Pancreas (tissue), 10 donors: ENCODE data around the gene TAF6. TPM values are rescaled to one million over a fixed set of nuclear protein-coding genes. Genes with fewer than 3 reads are reported as not detected.

ENCODE experiments used
- ATAC-seq, 4 donors: fragments of 200-7000 bp; cut with Tn5 transposase; one replicate each; pipeline versions ENCODE4 v1.8.0 to v1.9.1; 2020; ENCODE audit warnings: mild to moderate bottlenecking in 4 of 4, moderate library complexity in 4 of 4
- DNase-seq, 6 donors: peaks; one replicate each; pipeline ENCODE4 v3.0.0-alpha.2; 2020
- FAIRE-seq: peaks from 2 replicates; lab custom pipeline; 2012; peaks lifted over from hg19 to GRCh38; lab: Jason Lieb, UNC
- H3K27ac ChIP-seq, 4 donors: fragments of 200-600 bp; sonication (generic); 1 replicate in 3 of 4; 2 replicates in 1 of 4; pipeline versions ENCODE4 v1.5.0 to v1.8.0; 2020
- H3K27me3 ChIP-seq, 4 donors: fragments of 200-600 bp; one replicate each; pipeline ENCODE4 v1.8.0; 2021
- H3K36me3 ChIP-seq, 3 donors: fragments of 200-600 bp; sonication (generic) in 1 of 3; one replicate each; pipeline versions ENCODE4 v1.5.0 to v1.8.0; 2020 to 2021
- H3K4me1 ChIP-seq, 3 donors: fragments of 200-600 bp; one replicate each; pipeline ENCODE4 v1.8.0; 2021
- H3K4me3 ChIP-seq, 4 donors: fragments of 200-600 bp; sonication (generic) in 2 of 4; one replicate each; pipeline versions ENCODE4 v1.5.0 to v1.8.0; 2020 to 2021
- H3K9me3 ChIP-seq, 4 donors: fragments of 200-600 bp; one replicate each; pipeline ENCODE4 v1.8.0; 2021
- WGBS, 2 donors: extraction: QIAGEN DNeasy Blood & Tissue Kit; methylation state at CpG; one replicate each; pipeline ENCODE4 v1.1.7; 2013; 5-methylcytosine and 5-hydroxymethylcytosine counted together
- intact Hi-C, 3 donors: fragments of 100-400 bp; cut with DNase I; formaldehyde crosslinking; loops; one replicate each; pipeline versions ENCODE4 v1.11.1 to v1.14.2; 2022
- polyA plus RNA-seq, 2 donors: library from polyadenylated mRNA; stranded (reverse); fragments of 200-250 nt; gene quantifications; one replicate each; pipeline ENCODE4 v1.2.3, GENCODE V29; 2013
- total RNA-seq, 6 donors: library from RNA; stranded (reverse); fragmentation: NEBNext Ultra II Directional in 4 of 6; extraction: Animal tissue kit (Norgen Biotek cat#: 25700) in 4 of 6; gene quantifications; one replicate each; pipeline versions ENCODE4 v1.2.1 to v1.2.4, GENCODE V29; 2021 to 2023
- TF ChIP-seq, protein P1 (sequence below), 4 donors: fragments of 200-600 bp; sonication (generic) in 3 of 4; IDR thresholded peaks; one replicate each; pipeline versions ENCODE4 v1.5.0 to v1.8.0; 2021; ENCODE audit warnings: antibody characterized with exemption in 4 of 4
- donor health status: healthy with polysubstance abuse.
- donor health status: DM: no; HTN: no; CAD: no; lungs with moderate emphysema.
- donor health status: DM: no; HTN: no; CAD: no.
- donor health status: control.
- donor health status: control.
- donor health status: Bipolar disorder and iron deficiency.
- donor health status: DM: yes; HTN: yes; CAD: no.
- donor health status: DM: no; HTN: no; CAD: no.
- donor health status: DM: no; HTN: no; CAD: no.
- donor health status: DM: yes; HTN: yes; CAD: no.

Gene TAF6
- total RNA-seq (10 to 100 TPM; 11.7 to 27.2 (median 13.9) TPM), polyA plus RNA-seq (10 to 100 TPM; 31.3 to 39.6 TPM)

DNA sequence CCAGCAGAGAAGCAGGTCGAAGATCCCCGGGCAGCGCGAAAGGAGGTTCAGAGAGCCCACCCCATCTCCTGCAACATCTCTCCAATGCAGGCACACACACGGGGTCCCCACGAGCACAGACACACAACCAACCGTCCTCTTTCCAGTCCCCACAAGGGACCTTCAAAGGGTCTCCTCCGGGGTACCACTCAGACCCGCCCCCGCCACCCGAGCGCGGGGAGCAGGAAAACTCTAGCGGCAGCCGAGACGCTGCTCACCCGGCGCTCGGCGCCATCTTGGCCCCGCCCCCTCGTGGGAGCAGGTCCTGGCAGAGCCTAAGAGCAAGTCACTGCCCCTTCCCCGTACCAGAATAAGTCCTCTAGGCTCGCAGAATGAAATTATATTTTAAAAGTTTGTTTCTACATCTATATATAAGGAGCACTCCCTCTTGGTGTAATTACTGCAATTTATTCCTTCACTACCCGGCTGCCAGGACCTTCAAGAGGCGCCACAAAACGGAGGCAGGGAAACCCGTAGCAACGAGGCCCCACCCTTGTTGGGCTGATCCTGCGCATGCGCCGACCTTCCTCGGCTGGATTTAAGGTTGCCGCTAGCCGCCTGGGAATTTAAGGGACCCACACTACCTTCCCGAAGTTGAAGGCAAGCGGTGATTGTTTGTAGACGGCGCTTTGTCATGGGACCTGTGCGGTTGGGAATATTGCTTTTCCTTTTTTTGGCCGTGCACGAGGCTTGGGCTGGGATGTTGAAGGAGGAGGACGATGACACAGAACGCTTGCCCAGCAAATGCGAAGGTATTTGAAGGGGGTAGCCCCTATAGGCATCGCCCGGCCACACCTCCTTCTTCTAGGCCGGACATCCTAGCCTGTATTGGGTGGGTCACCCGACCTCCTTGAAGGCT is at the start of gene TAF6, which contains the start of gene CNPY4:
Gene TAF6, minus strand, starts transcription at position 287 of the 898 bp plus-strand sequence. CDS start 5,149 bp downstream, outside the sequence.
Gene CNPY4, plus strand, starts transcription at position 563 of the 898 bp plus-strand sequence. Its CDS starts 111 bp downstream, at position 674.
- WGBS, 2 donors = 0 to 1% methylated on average over 49 of the region's 49 CpGs
- H3K4me1 ChIP-seq = peaks cover 0 to 6% (median 0%) of the 10 kb centered on the region in 3 donors
- H3K27me3 ChIP-seq = no peaks in the 10 kb centered on the region
- FAIRE-seq (no peak), DNase-seq (peak; percentile 93 to 99 (median 96)), ATAC-seq (peak; percentile 95 to 97 (median 96))
- no peaks in the 10 kb centered on the region for H3K9me3 ChIP-seq
- no peaks in the 10 kb centered on the region for H3K36me3 ChIP-seq
- H3K27ac ChIP-seq = peak within 1 kb of the TSS; percentile 88 to 97 (median 94)
- TF ChIP-seq, protein P1, sequence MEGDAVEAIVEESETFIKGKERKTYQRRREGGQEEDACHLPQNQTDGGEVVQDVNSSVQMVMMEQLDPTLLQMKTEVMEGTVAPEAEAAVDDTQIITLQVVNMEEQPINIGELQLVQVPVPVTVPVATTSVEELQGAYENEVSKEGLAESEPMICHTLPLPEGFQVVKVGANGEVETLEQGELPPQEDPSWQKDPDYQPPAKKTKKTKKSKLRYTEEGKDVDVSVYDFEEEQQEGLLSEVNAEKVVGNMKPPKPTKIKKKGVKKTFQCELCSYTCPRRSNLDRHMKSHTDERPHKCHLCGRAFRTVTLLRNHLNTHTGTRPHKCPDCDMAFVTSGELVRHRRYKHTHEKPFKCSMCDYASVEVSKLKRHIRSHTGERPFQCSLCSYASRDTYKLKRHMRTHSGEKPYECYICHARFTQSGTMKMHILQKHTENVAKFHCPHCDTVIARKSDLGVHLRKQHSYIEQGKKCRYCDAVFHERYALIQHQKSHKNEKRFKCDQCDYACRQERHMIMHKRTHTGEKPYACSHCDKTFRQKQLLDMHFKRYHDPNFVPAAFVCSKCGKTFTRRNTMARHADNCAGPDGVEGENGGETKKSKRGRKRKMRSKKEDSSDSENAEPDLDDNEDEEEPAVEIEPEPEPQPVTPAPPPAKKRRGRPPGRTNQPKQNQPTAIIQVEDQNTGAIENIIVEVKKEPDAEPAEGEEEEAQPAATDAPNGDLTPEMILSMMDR (IDR thresholded peaks at IDR 0.05) = no peak
- H3K4me3 ChIP-seq = peak within 1 kb of the TSS; percentile 64 to 91 (median 70)
- intact Hi-C loops = no loop called here

DNA sequence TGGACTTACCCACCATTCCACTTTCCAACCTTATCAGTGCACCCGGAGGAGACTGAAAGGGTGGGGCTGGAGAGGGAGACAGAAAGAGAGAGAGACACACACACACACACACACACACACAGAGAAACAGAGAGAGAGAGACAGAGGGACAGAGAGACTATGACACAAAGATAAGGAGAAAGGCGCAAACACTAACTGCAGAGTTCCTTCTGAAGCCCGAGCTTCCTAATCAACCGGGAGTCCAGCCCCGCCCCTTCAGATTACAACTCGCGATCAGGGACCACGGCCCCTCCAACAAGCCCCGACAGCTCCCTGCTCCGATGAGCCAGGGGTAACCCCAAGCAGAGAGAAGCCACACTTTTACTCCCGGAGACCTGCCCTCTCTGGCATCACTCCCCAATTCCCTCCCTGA is 48.8 kb upstream of the TAF6 start:
- TF ChIP-seq, protein P1 (IDR thresholded peaks at IDR 0.05) = no peak
- no peak for FAIRE-seq
- H3K27ac ChIP-seq = no peak overlapping the region
- no peaks in the 10 kb centered on the region for H3K9me3 ChIP-seq
- H3K4me3 ChIP-seq = peak overlapping the region in 2 of 4 donors; percentile 7 to 41
- H3K4me1 ChIP-seq = peaks cover 0 to 10% (median 0%) of the 10 kb centered on the region in 3 donors
- peak in 1 of 6 donors; percentile 48 for DNase-seq
- 1 to 5% methylated on average over 11 of the region's 11 CpGs for WGBS, 2 donors
- ATAC-seq = peak in 3 of 4 donors; percentile 27 to 53 (median 28)
- no peaks in the 10 kb centered on the region for H3K36me3 ChIP-seq
- no peaks in the 10 kb centered on the region for H3K27me3 ChIP-seq
- intact Hi-C loops = no loop called here

DNA sequence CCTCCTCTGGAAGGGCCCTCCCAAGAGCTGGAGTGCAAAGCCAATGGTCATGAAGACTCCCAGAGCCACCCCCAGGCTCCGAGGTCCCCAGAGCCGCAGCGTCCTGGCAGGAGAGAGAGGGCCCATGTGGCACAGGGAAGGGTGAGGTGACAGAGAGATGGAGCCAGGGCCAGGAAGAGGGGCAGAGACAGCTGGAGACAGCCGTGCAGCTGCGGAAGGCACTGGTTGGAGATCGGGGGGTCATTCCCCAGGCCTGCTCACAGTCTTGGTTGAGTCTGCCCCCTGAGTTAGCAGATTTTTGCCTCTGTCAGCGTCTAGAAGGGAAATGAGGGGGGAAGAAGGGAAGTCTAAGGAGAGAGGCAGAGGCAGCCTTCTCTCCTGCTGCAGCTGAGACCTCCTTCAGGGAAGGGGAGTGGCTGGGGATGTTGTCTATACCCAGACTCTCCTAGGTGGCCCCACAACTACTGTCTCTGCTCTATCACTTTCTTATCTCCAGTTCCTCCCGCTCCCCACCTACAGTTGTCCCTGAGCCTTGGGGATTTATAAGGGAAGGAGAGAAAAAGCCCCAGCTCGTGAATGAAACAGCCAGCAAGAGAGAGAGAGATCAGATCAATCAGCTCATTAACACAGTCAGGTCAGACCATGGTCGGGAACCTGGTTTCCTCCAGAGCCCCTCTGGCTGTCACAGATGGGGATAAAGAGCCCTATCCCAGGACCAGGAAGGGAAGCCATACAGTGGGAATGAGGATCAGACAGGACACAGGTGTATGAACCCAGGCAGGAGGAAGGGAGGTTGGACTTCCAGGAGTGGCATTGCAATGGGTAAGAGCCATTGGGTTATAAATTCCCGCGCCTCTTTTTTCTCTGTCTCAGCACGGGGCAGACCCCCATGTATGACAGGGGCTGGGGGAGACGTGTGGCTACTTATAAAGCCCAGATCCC is 48.1 kb upstream of the TAF6 start:
- H3K27ac ChIP-seq = no peak overlapping the region
- TF ChIP-seq, protein P1 (IDR thresholded peaks at IDR 0.05) = no peak
- ATAC-seq (peak in 1 of 4 donors; percentile 8), FAIRE-seq (no peak), DNase-seq (peak in 1 of 6 donors; percentile 43)
- intact Hi-C loops = no loop called here
- no peaks in the 10 kb centered on the region for H3K36me3 ChIP-seq
- no peaks in the 10 kb centered on the region for H3K27me3 ChIP-seq
- H3K4me1 ChIP-seq = peaks cover 0 to 10% (median 0%) of the 10 kb centered on the region in 3 donors
- peak overlapping the region in 1 of 4 donors; percentile 41 for H3K4me3 ChIP-seq
- 30 to 38% methylated on average over 14 of the region's 14 CpGs for WGBS, 2 donors
- no peaks in the 10 kb centered on the region for H3K9me3 ChIP-seq

DNA sequence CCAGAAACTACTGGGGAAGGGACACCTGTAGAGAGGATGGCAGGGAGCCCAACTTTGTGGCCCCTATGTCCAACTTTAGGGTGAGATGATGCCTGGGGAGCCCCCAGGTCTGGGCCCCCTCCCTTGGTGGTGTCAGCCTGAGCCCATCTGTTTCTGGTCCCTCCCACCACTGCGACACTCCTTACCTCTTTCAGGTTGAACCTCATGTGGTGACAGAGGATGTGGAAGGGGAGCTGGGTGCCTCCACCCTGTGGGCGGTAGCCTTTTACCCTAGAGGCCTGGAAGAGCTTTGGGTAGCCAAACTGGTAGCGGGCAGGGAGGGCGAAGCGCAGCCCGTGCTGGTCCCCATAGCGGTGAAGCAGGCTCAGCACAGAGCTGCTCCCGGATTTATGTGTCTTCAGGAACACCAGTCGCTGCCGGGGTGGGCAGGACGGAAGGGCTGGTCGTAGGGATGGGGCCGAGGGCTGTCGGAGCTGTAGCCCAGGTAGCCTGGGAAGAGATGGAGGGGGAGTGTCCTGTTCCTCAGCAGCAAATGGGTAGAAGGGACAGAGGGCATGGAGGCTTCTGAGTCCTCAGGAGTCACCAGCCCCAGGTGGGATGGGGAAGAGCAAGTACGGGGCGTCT is 47.3 kb upstream of the TAF6 start:
- no peak for FAIRE-seq
- WGBS, 2 donors = 52 to 59% methylated on average over 16 of the region's 16 CpGs
- intact Hi-C loops = no loop called here

More for the DNA sequence above, 47.3 kb upstream of the TAF6 start:
- Histone ChIP-seq H3K4me3 (no peak overlapping the region), H3K36me3 (no peaks in the 10 kb centered on the region), H3K27me3 (no peaks in the 10 kb centered on the region), H3K9me3 (no peaks in the 10 kb centered on the region), H3K27ac (no peak overlapping the region), H3K4me1 (peaks cover 0 to 7% (median 0%) of the 10 kb centered on the region in 3 donors)
- DNase-seq = peak in 2 of 6 donors; percentile 54 to 63
- no peak for ATAC-seq
- TF ChIP-seq, protein P1 (IDR thresholded peaks at IDR 0.05) = no peak
